GM18508 (cell line): ENCODE data around the gene ATP9B.

Experiments
- ATAC-seq: cut with Tn5 transposase; IDR thresholded peaks from one replicate; pipeline ENCODE4 v1.9.1; 2021; ENCODE audit warnings: moderate number of reproducible peaks; ENCODE audit not compliant: insufficient read depth, unreplicated experiment

Gene ATP9B

DNA sequence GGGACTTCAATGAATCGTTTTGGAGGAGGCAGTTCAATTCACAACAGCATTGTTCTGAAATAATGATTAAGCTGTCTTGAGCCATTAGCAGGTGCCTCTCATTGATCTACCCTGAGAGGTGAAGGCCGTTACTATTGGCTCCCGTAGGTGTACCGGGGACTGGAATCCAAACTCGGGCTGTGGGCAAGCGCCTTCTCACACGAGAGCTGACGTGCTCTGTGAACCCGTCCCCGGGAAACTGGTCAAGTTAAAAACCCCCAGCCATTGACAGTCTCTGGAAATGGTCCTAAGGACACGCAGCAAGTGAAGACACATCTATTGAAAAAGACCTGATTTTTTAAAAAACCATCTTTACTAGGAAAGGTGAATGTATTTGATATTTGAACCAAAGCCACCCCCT lies 318.4 kb downstream of the ATP9B start:
- no peak for ATAC-seq

DNA sequence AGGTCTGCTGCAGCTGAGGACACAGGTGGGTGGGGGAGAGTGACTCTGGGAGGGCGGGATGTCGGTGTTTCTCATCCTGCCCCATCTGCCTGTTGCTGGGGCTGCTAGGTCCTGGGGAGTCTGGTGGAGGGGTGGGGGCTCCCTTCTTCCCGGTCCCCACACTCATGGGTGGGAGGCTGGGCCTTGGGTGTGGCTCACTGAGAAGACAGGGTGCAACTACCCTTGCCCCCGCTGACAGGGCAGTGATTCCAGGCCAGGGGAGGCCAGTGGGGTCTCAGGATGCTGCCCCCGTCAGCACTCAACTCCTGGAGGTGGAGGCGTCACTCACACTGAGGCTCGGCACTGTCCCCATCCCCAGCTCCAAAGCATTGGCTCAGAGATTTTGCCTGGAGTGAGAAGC lies 318.8 kb downstream of the ATP9B start:
- ATAC-seq = no peak

DNA sequence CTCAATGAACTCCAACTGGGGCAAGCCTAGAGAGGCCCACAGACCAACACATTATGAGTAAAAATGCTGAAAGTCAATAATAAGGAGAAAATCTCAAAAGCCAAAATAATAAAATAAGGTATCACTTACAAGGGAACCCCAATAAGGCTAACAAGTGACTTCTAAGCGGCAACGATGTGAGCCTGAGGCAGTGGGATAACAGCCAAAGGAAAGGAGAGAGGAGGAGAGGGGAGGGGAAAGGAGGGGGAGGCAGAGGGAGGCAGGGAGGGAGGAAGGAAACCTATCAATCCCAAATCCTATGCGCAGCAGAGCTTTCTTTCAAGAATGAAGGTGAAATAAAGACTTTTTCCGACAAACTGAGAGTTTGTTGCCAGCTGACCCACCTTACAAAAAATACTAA lies 320.5 kb downstream of the ATP9B start:
- ATAC-seq = no peak

DNA sequence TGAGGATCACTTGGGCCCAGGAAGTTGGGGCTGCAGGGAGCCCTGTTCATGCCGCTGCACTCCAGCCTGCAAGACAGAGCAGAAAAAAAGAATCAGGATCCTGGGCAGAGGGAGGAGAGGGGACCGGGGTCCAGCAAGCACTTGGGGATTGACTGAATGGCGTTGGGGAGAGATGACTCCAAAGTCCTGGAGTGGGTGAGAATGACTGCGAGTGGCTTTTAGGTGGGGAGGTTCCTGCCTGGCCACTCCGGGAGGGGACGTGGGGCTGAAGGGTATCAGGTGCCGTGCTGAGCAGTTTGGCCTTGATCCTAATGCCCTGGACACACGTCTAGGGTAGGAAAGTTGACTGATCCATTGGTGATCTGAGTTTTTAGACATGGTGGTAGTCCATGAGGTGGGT lies 323.0 kb downstream of the ATP9B start:
- no peak for ATAC-seq

DNA sequence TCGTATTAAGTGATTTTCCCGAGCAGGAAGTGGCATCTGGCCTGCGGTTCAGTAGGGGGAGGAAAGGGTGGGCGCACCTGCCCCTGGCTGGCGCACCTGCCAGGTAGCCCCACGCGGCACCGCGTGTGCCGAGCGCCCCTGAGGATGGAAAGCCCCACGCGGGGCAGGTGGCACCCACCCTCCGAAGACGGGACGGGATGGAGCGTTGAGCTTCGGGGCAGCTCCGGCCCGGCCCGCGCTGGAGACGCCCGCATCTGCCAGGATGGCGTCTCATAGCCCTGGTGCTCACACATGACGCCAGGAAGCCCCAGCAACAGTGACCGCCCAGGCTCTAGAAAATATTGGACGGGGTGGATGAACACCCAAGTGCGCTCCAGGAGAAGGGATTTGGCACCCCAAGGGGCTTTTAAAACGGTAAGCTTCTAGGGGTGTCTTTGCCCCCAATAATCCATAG lies 324.0 kb downstream of the ATP9B start:
- ATAC-seq = no peak

DNA sequence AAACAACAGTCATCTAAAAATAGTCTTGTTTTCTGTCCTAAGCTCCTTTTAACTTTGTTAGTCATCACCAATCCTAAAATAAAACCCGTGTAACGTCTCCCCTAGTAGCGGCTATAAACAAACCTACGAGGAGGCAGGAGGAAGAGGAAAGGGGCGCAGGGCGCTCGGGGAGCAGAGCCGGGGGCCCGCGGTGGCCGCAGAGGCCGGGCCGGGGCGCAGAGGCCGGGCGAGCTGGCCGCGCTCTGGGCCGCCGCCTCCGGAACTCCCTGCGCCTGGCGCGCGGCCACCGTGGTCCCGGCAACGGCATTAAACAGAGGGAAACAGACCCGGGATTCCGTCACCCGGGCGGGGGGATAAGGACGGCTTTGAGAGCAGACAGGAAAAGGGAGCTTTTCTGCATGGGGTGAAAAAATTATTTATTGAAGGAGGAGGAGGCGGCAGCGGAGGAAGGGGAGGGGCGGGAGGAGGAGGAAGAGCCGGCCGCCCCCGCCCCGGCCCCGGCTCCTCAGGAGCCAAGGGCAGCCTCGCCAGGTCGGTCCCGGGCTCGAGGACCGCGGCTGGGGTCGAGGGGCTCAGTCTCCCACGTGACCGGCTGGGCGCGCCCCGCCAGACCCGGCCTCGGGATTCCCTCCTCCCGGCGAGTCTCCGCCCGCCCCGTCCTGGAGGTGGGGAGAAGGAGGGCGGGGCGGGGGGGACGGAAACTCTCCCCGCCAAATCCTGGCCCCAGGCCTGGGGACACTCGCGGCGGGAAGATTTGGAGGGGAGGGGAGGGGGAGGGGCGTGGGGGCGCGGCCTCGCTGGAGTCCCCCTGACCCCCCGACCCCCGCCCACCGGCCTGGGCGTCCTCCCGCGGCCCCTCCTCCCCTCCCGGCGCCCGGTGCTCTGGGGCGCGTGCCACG lies 324.7 kb downstream of the ATP9B start:
- no peak for ATAC-seq

DNA sequence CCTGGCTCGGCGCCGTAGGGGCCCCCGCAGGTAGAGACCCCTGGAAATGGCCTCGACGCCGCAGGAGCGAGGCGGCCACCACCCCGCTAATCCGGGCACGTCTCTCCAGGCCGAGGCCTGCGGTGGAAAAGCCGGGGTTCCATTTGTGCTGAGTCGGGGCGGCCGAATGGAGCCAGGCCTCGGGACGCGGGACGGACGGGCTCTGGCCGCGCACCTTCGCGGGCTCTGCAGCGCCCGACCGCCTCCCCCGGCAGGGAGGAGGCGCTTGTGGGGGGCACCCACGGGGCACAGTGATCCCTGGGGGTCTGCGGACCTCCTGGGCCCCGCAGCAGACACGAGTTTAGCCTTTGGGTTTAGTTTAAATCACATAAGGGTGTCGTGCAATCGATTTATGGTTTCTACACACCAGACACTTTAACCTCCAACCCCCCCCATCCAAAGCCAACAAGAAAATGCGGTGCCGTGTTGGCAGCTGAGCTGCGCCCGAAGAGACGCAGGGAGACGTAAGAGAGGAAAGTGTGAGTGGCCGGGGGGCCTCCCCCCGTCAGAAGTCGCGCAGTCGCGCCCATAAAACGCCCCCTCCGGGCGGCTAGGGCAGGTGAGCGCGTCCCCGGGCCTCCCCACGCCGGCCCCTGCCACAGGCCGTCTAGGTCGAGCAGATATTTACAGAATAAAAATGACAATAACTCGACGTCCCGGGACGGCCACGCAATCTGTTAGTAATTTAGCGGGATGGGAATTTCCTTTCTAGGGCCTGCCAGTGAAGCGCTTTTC lies 325.5 kb downstream of the ATP9B start:
- no peak for ATAC-seq

DNA sequence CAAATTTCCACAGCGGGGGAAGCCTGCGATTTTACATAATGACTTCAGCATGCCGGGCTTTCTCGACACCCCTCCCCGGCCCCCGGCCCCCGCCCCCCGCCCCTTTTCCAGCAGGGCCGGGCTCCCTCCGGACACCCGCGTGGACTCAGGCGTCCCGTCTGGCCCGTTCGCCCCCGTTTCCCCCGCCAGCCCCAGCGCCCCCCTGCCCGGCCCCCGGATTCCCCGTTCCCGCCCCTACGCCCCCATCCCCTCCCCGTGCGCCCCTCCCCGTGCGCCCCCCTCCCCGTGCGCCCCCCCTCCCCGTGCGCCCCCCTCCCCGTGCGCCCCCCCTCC lies 326.1 kb downstream of the ATP9B start:
- ATAC-seq = no peak

DNA sequence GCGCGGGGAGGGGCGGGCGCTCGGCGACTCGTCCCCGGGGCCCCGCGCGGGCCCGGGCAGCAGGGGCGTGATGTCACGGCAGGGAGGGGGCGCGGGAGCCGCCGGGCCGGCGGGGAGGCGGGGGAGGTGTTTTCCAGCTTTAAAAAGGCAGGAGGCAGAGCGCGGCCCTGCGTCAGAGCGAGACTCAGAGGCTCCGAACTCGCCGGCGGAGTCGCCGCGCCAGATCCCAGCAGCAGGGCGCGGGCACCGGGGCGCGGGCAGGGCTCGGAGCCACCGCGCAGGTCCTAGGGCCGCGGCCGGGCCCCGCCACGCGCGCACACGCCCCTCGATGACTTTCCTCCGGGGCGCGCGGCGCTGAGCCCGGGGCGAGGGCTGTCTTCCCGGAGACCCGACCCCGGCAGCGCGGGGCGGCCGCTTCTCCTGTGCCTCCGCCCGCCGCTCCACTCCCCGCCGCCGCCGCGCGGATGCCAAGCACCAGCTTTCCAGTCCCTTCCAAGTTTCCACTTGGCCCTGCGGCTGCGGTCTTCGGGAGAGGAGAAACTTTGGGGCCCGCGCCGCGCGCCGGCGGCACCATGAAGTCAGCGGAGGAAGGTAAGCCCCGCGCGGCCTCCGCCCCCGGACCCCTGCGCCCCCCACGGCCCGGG lies 326.7 kb downstream of the ATP9B start, which contains the start of gene NFATC1:
TSS of gene NFATC1 (plus strand) at position 170 of the 644 bp plus-strand sequence. CDS start at position 465, 295 bp downstream.
- ATAC-seq = no peak

DNA sequence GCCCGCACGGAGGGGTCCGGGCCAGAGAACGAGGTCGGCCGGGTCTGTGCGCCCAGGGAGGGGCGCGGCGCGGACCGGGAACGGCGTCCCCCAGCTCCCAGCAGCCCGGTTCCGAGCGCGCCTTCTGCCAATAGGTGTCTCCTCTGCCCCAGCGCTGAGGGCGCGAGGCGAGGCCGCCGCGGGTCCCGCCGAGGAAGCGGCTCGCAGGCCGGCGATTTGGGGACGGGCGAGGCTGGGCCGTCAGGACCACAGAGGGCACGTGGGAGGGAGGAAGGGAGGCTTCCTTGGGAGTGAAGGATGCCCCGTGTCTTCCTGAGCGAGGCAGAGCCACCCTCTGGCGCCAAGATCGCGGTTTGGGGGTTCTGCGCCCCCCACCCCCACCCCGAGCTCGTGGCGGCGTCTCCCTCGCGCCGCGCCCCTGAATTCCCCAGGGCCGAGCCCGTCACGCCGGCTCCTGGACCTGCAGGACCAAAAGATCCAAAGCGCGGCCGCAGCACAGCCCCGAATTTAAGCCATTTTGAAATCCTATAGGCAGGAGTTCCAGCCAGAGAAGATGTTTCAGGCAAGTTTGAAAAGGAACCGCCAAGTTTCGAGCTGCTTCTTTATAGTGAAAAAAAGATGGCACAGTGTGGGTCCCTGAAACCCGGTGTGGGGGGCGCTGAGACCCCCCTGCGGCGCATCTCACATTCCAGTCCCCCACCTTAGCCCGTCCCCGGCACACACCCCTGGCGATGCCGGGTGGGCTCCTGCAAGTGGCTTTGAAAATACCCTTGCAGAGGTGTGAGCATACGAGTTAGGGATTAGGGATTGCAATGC lies 327.4 kb downstream of the ATP9B start:
- no peak for ATAC-seq

DNA sequence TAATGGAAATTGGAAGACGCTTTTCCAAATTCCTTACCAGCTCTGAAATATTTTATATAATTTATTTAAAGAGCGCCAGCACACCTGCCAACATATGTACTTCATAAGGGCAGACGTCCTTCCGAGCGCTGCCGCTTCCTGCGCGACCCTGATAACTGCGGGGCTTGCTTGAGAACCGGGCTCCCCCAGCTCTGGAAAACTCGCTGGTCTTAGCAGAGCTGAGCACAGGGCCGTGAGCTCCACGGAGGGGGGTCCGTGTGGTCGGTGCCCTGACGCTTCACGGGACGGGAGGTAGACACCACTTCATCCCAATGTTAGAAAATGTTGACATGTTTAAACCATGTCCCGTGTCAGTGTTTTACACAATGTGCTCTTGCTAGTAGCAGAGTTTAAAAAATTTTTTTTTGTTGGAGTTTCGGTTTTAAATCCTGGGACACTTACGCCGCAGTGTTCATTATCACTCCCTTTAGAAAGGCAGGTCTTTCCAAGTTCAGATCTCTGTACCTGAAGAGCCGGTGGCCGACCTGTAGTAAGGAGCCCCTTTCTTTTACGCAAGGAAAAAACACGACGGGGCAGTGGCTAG lies 328.1 kb downstream of the ATP9B start:
- ATAC-seq = no peak

DNA sequence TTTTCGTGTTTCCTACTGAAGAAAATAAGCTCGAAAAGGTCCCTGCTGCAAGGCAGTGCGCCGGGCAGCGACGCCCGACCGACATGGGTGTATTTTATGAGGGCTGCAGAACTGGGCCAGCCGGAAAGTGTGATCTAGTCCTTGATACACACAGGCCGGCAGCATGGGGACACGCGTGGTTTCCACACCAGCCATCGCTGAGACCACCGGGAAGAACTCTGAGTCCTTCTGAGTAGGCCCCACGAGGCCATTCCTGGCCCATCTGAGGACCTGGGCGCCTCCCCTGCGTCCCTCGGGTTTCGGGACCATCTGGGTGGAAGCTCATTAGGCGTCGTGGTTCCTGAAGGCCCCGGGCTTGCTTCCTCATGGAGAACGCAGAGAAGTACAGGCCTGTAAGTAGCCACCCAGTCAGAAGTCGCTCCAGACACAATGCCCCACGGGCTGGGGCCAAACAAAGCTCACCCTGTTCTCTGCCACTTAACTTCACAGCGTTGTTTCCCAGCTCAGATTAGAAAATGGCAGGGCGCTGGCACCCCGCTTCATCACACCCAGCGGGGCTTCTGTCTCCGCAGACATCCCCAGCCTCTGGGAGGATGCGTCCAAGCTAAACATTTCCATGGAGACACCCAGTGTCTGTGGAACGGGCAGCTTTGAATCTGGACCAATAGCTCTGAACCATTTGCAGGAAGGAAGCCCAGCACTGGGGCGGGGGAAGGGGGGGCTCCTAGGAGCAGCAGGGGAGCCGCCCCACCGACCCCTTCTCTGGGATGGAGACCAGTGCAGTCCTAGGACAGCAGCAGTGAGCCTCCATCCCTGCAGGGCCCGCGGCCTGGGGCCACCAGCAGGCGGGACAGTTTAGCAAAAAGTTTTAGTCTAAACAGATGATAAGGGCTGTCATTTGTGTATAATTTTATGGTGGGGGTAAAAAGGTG lies 328.9 kb downstream of the ATP9B start:
- no peak for ATAC-seq

DNA sequence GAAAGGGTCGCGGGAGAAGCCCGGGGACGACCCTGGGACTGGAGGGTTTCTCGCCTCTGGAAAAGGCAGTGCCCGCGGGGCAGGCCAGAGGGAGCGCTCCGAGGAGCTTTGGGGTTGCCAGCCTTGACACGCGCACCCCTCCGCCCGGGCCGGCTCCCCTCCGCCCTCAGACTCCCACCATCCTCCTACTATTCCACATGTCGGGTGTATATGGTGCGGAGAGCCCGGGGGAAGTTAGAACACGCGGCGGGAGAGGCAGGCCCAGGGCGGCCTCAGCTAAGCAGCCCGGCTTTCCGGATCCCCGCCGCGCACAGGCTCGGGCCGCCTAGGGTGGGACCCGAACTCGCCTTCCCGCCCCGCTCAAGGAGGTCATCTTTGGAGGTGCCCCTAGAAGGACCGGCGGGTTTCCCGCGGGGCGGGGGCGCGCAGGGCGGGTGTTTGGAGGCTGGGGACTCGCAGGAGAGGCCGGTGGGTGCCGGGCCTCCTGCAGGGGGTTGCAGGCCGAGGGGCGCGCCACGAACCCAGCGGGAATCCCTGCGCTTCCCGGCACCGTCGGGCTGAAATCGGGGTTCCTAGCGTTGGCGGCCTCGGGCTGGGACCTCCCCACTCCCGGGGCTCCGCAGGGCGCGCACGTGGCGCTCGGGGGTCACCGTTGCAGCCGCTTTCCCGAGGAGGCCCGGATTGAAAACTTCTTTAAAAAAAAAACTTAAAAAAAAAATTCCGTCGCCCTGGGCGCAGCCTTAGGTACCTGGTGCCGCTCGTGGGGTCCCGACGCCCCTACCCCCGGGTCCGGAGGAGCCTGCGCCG lies 330.3 kb downstream of the ATP9B start:
- ATAC-seq = no peak

DNA sequence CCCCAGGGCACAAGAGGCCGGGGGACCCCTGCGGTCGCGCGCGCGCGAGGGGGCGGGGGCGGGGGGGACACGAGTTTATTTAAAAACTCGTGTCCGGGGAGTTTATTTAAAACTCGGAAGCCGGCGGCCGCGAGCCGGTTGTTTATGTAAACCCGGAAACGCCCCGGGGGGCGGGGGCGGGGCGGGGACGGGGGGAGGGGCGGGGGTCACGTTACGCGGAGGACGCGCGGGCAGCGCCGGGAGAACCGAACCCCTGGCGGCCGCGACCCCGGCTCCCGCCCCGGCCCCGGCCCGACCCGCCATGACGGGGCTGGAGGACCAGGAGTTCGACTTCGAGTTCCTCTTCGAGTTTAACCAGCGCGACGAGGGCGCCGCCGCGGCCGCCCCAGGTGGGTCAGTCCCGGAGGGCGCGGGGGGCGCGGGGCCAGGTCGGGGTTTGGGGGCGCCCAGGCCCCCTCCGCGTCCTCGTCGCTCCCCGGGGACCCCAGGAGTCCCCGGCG lies 330.9 kb downstream of the ATP9B start:
- ATAC-seq = no peak

DNA sequence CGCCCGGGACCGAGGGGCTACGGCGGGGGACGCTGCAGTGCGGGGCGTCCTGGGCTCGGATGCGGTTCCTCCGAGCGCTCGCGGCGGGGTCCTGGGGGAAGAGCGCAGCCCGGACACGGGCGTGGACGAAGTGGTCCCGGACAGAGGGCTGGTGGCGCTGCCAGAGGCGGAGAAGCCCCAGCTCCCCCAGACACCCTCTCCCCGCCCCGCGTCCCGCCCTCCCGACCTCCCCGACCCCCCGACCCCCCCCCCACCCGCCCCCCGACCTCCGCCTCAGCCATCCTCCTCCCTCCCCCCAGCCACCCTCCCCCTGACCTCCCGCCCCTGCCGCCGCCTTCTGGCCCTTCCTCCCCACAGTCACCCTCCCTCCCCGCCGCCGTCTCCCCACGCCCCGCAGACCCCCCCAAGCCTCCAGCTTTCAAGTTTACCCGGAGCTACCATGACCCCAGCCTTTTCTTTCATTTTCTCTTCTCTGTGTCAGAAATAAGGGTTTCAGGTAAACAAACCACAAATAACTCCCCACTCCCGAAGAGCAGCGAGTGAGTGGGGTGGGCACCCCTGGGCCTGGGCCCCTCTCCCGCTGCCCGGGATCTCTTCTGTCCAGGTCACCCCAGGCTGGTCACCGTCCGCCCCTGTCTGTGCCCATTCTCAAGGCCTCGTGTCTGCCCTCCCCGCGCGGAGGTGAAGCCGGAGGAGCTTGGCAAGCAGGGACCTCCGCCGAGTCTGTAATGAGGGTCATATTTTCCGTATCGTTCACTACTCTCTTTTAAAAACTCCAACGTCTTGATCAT lies 331.6 kb downstream of the ATP9B start:
- no peak for ATAC-seq

DNA sequence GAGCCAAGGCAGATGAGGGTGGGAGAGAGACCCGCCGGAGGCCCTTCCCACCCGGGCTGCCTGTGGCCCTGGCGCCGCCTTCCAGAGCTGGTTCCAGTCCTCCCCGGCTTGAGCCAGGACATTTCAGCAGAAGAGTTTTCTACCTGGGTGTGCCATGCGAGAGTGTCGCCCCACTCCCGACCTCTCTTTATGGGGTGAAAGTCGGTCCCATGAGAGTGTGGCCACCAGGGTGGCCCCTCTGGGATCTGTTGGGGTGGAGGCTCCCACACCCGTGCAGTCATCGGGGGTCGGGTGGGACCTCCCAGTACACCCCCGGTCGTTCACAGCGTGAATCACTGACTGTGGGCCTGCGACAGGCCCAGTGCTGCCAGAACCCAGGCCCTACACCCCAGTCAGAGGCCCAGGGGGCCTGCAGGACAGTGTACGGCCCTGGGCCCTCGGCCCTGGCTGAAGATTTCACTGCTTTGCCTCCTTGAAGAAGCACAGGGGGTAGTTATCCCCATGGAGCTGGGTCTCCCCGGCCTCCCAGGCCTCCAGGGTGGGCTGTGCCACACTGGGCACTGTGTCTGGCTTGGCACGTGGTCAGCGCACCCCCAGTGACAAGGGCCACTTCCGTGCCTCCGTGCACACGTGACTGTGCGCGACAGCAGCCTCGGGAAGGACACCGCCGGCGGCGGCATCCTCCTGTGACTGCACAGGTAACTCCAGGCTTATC lies 332.5 kb downstream of the ATP9B start:
- no peak for ATAC-seq
